ENCODE measurements around the gene RAP2A.

The RAP2A gene

GRCh38 chr13:97468331-97468730 is 34.4 kb downstream of the RAP2A start:
- Histone ChIP-seq H3K36me3 (ENCODE audit: low read length) (no peaks in the 10 kb centered on the region), H3K9ac (ENCODE audit: low read length) (no peak overlapping the region), H3K79me2 (ENCODE audit: insufficient read depth, low read length) (no peaks in the 10 kb centered on the region), H3K27ac (ENCODE audit: low read depth, low read length) (no peak overlapping the region), H3K9me3 (ENCODE audit: insufficient read depth, low read length) (no peaks in the 10 kb centered on the region), H4K20me1 (ENCODE audit: low read depth, low read length) (no peaks in the 10 kb centered on the region), H3K4me2 (ENCODE audit: low read depth, low read length, poor library complexity, severe bottlenecking) (no peak overlapping the region), H3K9me2 (replicated peaks; ENCODE audit: insufficient read depth, low read length) (no peaks in the 10 kb centered on the region), H2AFZ (ENCODE audit: low read depth, low read length, severe bottlenecking) (no peak overlapping the region), H3K4me3 (ENCODE audit: insufficient read depth, low read length, poor library complexity, severe bottlenecking) (no peak overlapping the region), H3F3A (ENCODE audit: insufficient read depth) (no peaks in the 10 kb centered on the region), H3K27me3 (ENCODE audit: low read length) (no peaks in the 10 kb centered on the region)
- no peak for TF ChIP-seq EZH2phosphoT487 (conservative IDR thresholded peaks at IDR 0.05; ENCODE audit: low read length)
- TF ChIP-seq CTCF (IDR thresholded peaks at IDR 0.05; ENCODE audit: insufficient read depth, low read length, poor library complexity, severe bottlenecking): no peak

GRCh38 chr13:97471711-97472110 is 37.7 kb downstream of the RAP2A start:
- Histone ChIP-seq H3K9me3 (ENCODE audit: insufficient read depth, low read length) (no peaks in the 10 kb centered on the region), H3K9ac (ENCODE audit: low read length) (no peak overlapping the region), H3K4me3 (ENCODE audit: insufficient read depth, low read length, poor library complexity, severe bottlenecking) (no peak overlapping the region), H4K20me1 (ENCODE audit: low read depth, low read length) (no peaks in the 10 kb centered on the region), H3K79me2 (ENCODE audit: insufficient read depth, low read length) (no peaks in the 10 kb centered on the region), H2AFZ (ENCODE audit: low read depth, low read length, severe bottlenecking) (no peak overlapping the region), H3K36me3 (ENCODE audit: low read length) (no peaks in the 10 kb centered on the region), H3K9me2 (replicated peaks; ENCODE audit: insufficient read depth, low read length) (no peaks in the 10 kb centered on the region), H3F3A (ENCODE audit: insufficient read depth) (no peaks in the 10 kb centered on the region), H3K27me3 (ENCODE audit: low read length) (no peaks in the 10 kb centered on the region), H3K4me2 (ENCODE audit: low read depth, low read length, poor library complexity, severe bottlenecking) (no peak overlapping the region), H3K27ac (ENCODE audit: low read depth, low read length) (no peak overlapping the region)
- no peak for TF ChIP-seq EZH2phosphoT487 (conservative IDR thresholded peaks at IDR 0.05; ENCODE audit: low read length)
- TF ChIP-seq CTCF (IDR thresholded peaks at IDR 0.05; ENCODE audit: insufficient read depth, low read length, poor library complexity, severe bottlenecking): no peak

GRCh38 chr13:97474349-97474980 is 40.5 kb downstream of the RAP2A start:
- Histone ChIP-seq H3K36me3 (ENCODE audit: low read length) (no peaks in the 10 kb centered on the region), H3K4me2 (ENCODE audit: low read depth, low read length, poor library complexity, severe bottlenecking) (no peak overlapping the region), H3K27me3 (ENCODE audit: low read length) (no peaks in the 10 kb centered on the region), H3K9ac (ENCODE audit: low read length) (no peak overlapping the region), H3K9me2 (replicated peaks; ENCODE audit: insufficient read depth, low read length) (no peaks in the 10 kb centered on the region), H3F3A (ENCODE audit: insufficient read depth) (no peaks in the 10 kb centered on the region), H2AFZ (ENCODE audit: low read depth, low read length, severe bottlenecking) (no peak overlapping the region), H3K27ac (ENCODE audit: low read depth, low read length) (no peak overlapping the region), H3K9me3 (ENCODE audit: insufficient read depth, low read length) (no peaks in the 10 kb centered on the region), H3K79me2 (ENCODE audit: insufficient read depth, low read length) (no peaks in the 10 kb centered on the region), H3K4me3 (ENCODE audit: insufficient read depth, low read length, poor library complexity, severe bottlenecking) (no peak overlapping the region), H4K20me1 (ENCODE audit: low read depth, low read length) (no peaks in the 10 kb centered on the region)
- TF ChIP-seq EZH2phosphoT487 (conservative IDR thresholded peaks at IDR 0.05; ENCODE audit: low read length): no peak
- TF ChIP-seq CTCF (IDR thresholded peaks at IDR 0.05; ENCODE audit: insufficient read depth, low read length, poor library complexity, severe bottlenecking): no peak

All from SU-DHL-6 (cell line).